IMR-90 (cell line): ENCODE measurements around the gene FBXW5. TPM values are rescaled to one million over a fixed set of nuclear protein-coding genes. Genes with fewer than 3 reads are reported as not detected.
A peak's percentile ranks its signal among the peaks of the same experiment; 100 is the strongest.

ENCODE experiments used
- ATAC-seq: fragments of 200-7000 bp; cut with Tn5 transposase; 2 replicates; pipeline ENCODE4 v1.9.1; 2020; ENCODE audit warnings: low read depth, mild to moderate bottlenecking, moderate library complexity
- BruUV-seq: library from RNA; stranded (reverse); fragments of 400-500 nt; replicated peaks from 2 replicates; lab custom pipeline; 2021; lab: Mats Ljungman, UMichigan
- CTCF ChIA-PET: fragments of 300-600 bp; formaldehyde crosslinking; extraction: SDS; loops from one replicate; lab custom pipeline; 2021; ENCODE audit warnings: antibody characterized with exemption; lab: Yijun Ruan, JAX
- POLR2A ChIA-PET: fragments of 300-600 bp; sonication (Branson Sonifier 250); formaldehyde crosslinking; loops from one replicate; lab custom pipeline; 2022; ENCODE audit warnings: antibody characterized with exemption; ENCODE audit not compliant: unreplicated experiment; lab: Charles Lee
- DNase-seq: peaks from one replicate; pipeline ENCODE4 v3.0.0; 2013
- H2AFZ ChIP-seq: replicated peaks from 2 replicates; pipeline ENCODE3; 2013; ENCODE audit warnings: low read length, mild to moderate bottlenecking; ENCODE audit not compliant: poor library complexity
- H2AK5ac ChIP-seq: 2 replicates; pipeline ENCODE4 v1.6.1; 2013; ENCODE audit warnings: low read depth, low read length, inconsistent platforms
- H2AK9ac ChIP-seq: replicated peaks from 2 replicates; pipeline ENCODE3; 2013; ENCODE audit warnings: mild to moderate bottlenecking, low read depth, low read length, moderate library complexity; ENCODE audit not compliant: poor library complexity
- H2BK120ac ChIP-seq: 2 replicates; pipeline ENCODE4 v1.6.1; 2013; ENCODE audit warnings: low read depth, low read length, inconsistent platforms
- H2BK15ac ChIP-seq: 3 replicates; pipeline ENCODE4 v1.6.1; 2013; ENCODE audit warnings: low read depth, low read length, inconsistent platforms
- H2BK20ac ChIP-seq: 2 replicates; pipeline ENCODE4 v1.6.1; 2013; ENCODE audit warnings: low read depth, mild to moderate bottlenecking, inconsistent platforms, low read length, moderate library complexity
- H2BK5ac ChIP-seq: 2 replicates; pipeline ENCODE4 v1.6.1; 2013; ENCODE audit warnings: mild to moderate bottlenecking, low read depth, low read length, inconsistent platforms; ENCODE audit not compliant: poor library complexity, severe bottlenecking
- H3K14ac ChIP-seq: replicated peaks from 2 replicates; pipeline ENCODE4 v1.6.1; 2013; ENCODE audit warnings: low read depth, low read length, inconsistent platforms
- H3K18ac ChIP-seq: 2 replicates; pipeline ENCODE4 v1.6.1; 2013; ENCODE audit warnings: low read depth, low read length, control low read depth
- H3K23ac ChIP-seq: 2 replicates; pipeline ENCODE4 v1.6.1; 2013; ENCODE audit warnings: low read depth, low read length, inconsistent platforms
- H3K27ac ChIP-seq: 2 replicates; pipeline ENCODE4 v1.5.1; 2013; ENCODE audit warnings: mild to moderate bottlenecking, control low read depth, low read length; ENCODE audit not compliant: insufficient read depth
- H3K27me3 ChIP-seq: 2 replicates; pipeline ENCODE4 v1.6.1; 2013; ENCODE audit warnings: low read length; ENCODE audit not compliant: control insufficient read depth, insufficient read depth
- H3K36me3 ChIP-seq: 2 replicates; pipeline ENCODE4 v1.6.1; 2013; ENCODE audit warnings: low read length, mixed read lengths; ENCODE audit not compliant: control insufficient read depth, insufficient read depth
- H3K4ac ChIP-seq: 2 replicates; pipeline ENCODE4 v1.6.1; 2013; ENCODE audit warnings: low read depth, low read length, inconsistent platforms
- H3K4me1 ChIP-seq: 2 replicates; pipeline ENCODE4 v1.6.1; 2013; ENCODE audit warnings: low read length, mixed read lengths; ENCODE audit not compliant: control insufficient read depth, insufficient read depth
- H3K4me2 ChIP-seq: 2 replicates; pipeline ENCODE4 v1.6.1; 2013; ENCODE audit warnings: low read depth, mild to moderate bottlenecking, control low read depth, low read length, moderate library complexity
- H3K4me3 ChIP-seq: 2 replicates; pipeline ENCODE4 v1.5.1; 2013; ENCODE audit warnings: low read depth, mild to moderate bottlenecking, control low read depth, low read length, moderate library complexity; ENCODE audit not compliant: insufficient read depth
- H3K56ac ChIP-seq: 2 replicates; pipeline ENCODE4 v1.6.1; 2013; ENCODE audit warnings: low read length, inconsistent platforms; ENCODE audit not compliant: insufficient read depth; ENCODE audit errors: extremely low read depth
- H3K79me1 ChIP-seq, 2 experiments: 2 replicates each; pipeline ENCODE4 v1.6.1; 2013; ENCODE audit warnings: low read length in 2 of 2, inconsistent platforms in 1 of 2, low read depth in 1 of 2
- H3K9ac ChIP-seq: 2 replicates; pipeline ENCODE4 v1.6.1; 2013; ENCODE audit warnings: low read depth, low read length, control low read depth
- H3K9me1 ChIP-seq: 2 replicates; pipeline ENCODE4 v1.6.1; 2013; ENCODE audit warnings: low read length, inconsistent platforms; ENCODE audit not compliant: insufficient read depth
- H3K9me3 ChIP-seq: 2 replicates; pipeline ENCODE4 v1.6.1; 2013; ENCODE audit warnings: low read length; ENCODE audit not compliant: control insufficient read depth, insufficient read depth
- H4K20me1 ChIP-seq: 2 replicates; pipeline ENCODE4 v1.6.1; 2013; ENCODE audit warnings: low read length, inconsistent platforms; ENCODE audit not compliant: insufficient read depth
- H4K5ac ChIP-seq: 2 replicates; pipeline ENCODE4 v1.6.1; 2013; ENCODE audit warnings: mild to moderate bottlenecking, low read depth, low read length, control low read depth
- H4K8ac ChIP-seq, 2 experiments: 2 replicates each; pipeline ENCODE4 v1.6.1; 2013; ENCODE audit warnings: low read depth in 2 of 2, low read length in 2 of 2, control low read depth in 1 of 2, inconsistent platforms in 1 of 2
- H4K91ac ChIP-seq: 2 replicates; pipeline ENCODE4 v1.6.1; 2013; ENCODE audit warnings: low read depth, low read length, inconsistent platforms; ENCODE audit not compliant: insufficient read depth
- MAZ ChIP-seq: IDR thresholded peaks from 2 replicates; pipeline ENCODE4 v1.6.1; 2012; ENCODE audit warnings: low read depth, mild to moderate bottlenecking, low read length, improper control_type of control experiment, moderate library complexity, borderline replicate concordance
- SMC3 ChIP-seq: fragments of 150-350 bp; IDR thresholded peaks from 2 replicates; pipeline ENCODE4 v1.6.1; 2016; ENCODE audit warnings: low read depth, mild to moderate bottlenecking, antibody characterized with exemption, low read length, moderate library complexity
- USF2 ChIP-seq: fragments of 150-350 bp; IDR thresholded peaks from 2 replicates; pipeline ENCODE4 v1.6.1; 2017; ENCODE audit warnings: mild to moderate bottlenecking, antibody characterized with exemption, low read length, low read depth
- WGBS, 2 experiments: methylation state at CpG; one replicate each; pipeline versions ENCODE4 v1.1.5 to v1.1.7; 2013; ENCODE audit warnings: missing lambda C conversion rate in 2 of 2; ENCODE audit not compliant: insufficient read length in 1 of 2; ENCODE audit errors: extremely low coverage in 2 of 2; 5-methylcytosine and 5-hydroxymethylcytosine counted together
- dilution Hi-C: fragments of 300-500 bp; cut with HindIII; formaldehyde crosslinking; loops from one replicate; pipeline ENCODE4 v1.14.3; 2018; ENCODE audit warnings: low sequenced_read_pairs; ENCODE audit not compliant: unreplicated experiment
- in situ Hi-C: fragments of 300-500 bp; cut with MboI; formaldehyde crosslinking; loops from 3 replicates; pipeline ENCODE4 v1.14.3; 2019; ENCODE audit warnings: low sequenced_read_pairs, inconsistent platforms, mixed read lengths
- intact Hi-C: fragments of 100-400 bp; cut with micrococcal nuclease; formaldehyde crosslinking; loops from 2 replicates; pipeline ENCODE4 v1.10.0; 2022
- polyA plus RNA-seq, 3 experiments: library from polyadenylated mRNA; depleted of rRNA; stranded (reverse); fragments of >200 nt; gene quantifications; 2 replicates each; pipeline ENCODE4 v1.2.3, GENCODE V29; 2012; ENCODE audit warnings: low replicate concordance in 1 of 3
- total RNA-seq: library from RNA; depleted of rRNA; stranded (reverse); fragments of >200 nt; gene quantifications from 2 replicates; pipeline ENCODE4 v1.2.3, GENCODE V29; 2012

The FBXW5 gene
- total and polyA plus RNA-seq, 2 of the 4 experiments (the other 2 are of a cell fraction), result 65.1 to 80.2 TPM

DNA sequence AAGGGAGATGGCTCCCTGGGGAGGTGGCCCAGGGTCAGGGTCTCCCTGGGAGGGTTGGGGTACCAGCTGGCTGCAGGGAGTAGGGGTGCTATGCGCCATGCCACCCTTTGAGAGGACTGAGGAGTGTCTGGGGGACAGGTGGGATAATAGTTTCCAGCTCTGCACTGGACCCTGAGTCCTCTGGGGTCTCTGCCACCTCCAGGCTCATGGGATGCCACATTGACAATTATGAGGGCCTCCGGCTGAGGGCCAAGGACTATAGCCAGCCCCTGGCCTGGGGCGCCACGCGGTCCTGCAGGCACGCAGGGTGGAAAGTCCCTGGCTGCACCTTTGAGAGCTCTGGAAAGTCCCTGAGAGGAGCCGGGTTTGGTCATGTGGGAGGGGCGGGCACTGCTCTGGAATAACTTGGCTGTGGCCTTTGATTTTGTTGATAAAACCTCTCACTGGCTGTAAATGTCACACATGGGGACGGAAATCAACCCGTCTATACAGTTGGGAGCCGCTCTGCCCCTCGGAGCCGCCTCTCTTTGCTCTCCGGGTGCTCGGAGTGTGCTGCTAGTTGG is 42.2 kb downstream of the FBXW5 start:
- no peak overlapping the region for H2BK15ac ChIP-seq
- H3K27me3 ChIP-seq, result no peaks in the 10 kb centered on the region
- peak overlapping the region; percentile 93 for H2AK9ac ChIP-seq
- in situ Hi-C loops (no loop called here), intact Hi-C loops (no loop called here), dilution Hi-C loops (no loop called here)
- no peak overlapping the region for H3K9ac ChIP-seq
- 71% methylated on average over 5 of the region's 15 CpGs; no CpG with 5 or more reads in 1 of the 2 experiments for whole genome bisulfite sequencing, 2 experiments
- H3K79me1 ChIP-seq, result peaks cover 5 to 53% of the 10 kb centered on the region in 2 experiments
- peak overlapping the region; percentile 22; the same call in 1 of the 2 replicates for H4K5ac ChIP-seq
- POLR2A ChIA-PET, result no interaction called here
- no peak overlapping the region for H3K27ac ChIP-seq
- no peaks in the 10 kb centered on the region; the same call in none of the 2 replicates for H4K20me1 ChIP-seq
- peak overlapping the region; percentile 14; the same call in 1 of the 2 replicates for H2BK20ac ChIP-seq
- CTCF ChIA-PET, result interaction anchor here (0.6 to 0.9 kb wide), 2 partner anchors 11 to 42 kb away, joined by 3 to 6 read pairs; partner anchors contain the start of gene FBXW5
- ATAC-seq, result peak; percentile 66
- TF ChIP-seq SMC3 (no peak), USF2 (peak; percentile 82), MAZ (peak; percentile 24; the same call in 1 of the 2 replicates)
- H2AFZ ChIP-seq, result peak overlapping the region; percentile 74
- H3K4me1 ChIP-seq, result peaks cover 15% of the 10 kb centered on the region
- H4K91ac ChIP-seq, result no peak overlapping the region; the same call in 1 of the 2 replicates
- peak overlapping the region; percentile 10 for H2AK5ac ChIP-seq
- H3K9me1 ChIP-seq, result 0 out of 2 replicates have a peak, but pooled peaks cover 10% of the 10 kb centered on the region
- peaks cover 19% of the 10 kb centered on the region for H3K36me3 ChIP-seq
- H3K56ac ChIP-seq, result no peak overlapping the region
- H3K9me3 ChIP-seq, result no peaks in the 10 kb centered on the region
- H3K4ac ChIP-seq, result peak overlapping the region; percentile 73
- peak overlapping the region; percentile 17; the same call in 1 of the 2 replicates for H3K14ac ChIP-seq
- peak overlapping the region; percentile 14; the same call in 1 of the 2 replicates for H2BK120ac ChIP-seq
- peak overlapping the region; percentile 25; the same call in 1 of the 2 replicates for H3K4me2 ChIP-seq
- no peak overlapping the region for H3K23ac ChIP-seq
- peak overlapping the region in 1 of 2 experiments; percentile 69; a peak in 1 of 4 replicates for H4K8ac ChIP-seq
- peak; percentile 86 for DNase-seq
- H3K18ac ChIP-seq, result peak overlapping the region; percentile 40; the same call in 1 of the 2 replicates
- H2BK5ac ChIP-seq, result peak overlapping the region; percentile 84
- no TSS peak for BruUV-seq
- H3K4me3 ChIP-seq, result no peak overlapping the region
